Activated CD4-positive, alpha-beta T cell treated with anti-CD3 and anti-CD28 coated beads, Interleukin-2, amount 10 ng/mL, durations not matched to agents 7 days and 5 days (primary cell): ENCODE results near the gene PSG2. TPM values are rescaled to one million over a fixed set of nuclear protein-coding genes. Genes with fewer than 3 reads are reported as not detected.

Source experiments
- total RNA-seq, 2 experiments: library from RNA; stranded (reverse); gene quantifications; one replicate each; pipeline ENCODE4 v1.2.3, GENCODE V29; 2021

PSG2 gene
- total RNA-seq, 2 experiments from 2014 or later, result not detected

Other genes with a start within 250 kb of the PSG2 start
- not detected for gene PSG1, start 203.0 kb downstream of the PSG2 start, total RNA-seq
- gene PSG6, start 164.8 kb downstream of the PSG2 start, total RNA-seq, result not detected
- not detected for gene PSG7, start 145.5 kb downstream of the PSG2 start, total RNA-seq
- not detected for gene PSG11, start 56.2 kb downstream of the PSG2 start, total RNA-seq
- gene PSG5, start 103.8 kb upstream of the PSG2 start, total RNA-seq, result not detected
- not detected for gene PSG4, start 122.9 kb upstream of the PSG2 start, total RNA-seq
- not detected for gene PSG9, start 186.8 kb upstream of the PSG2 start, total RNA-seq